GM23338 (cell line): ENCODE data around the gene TMUB1. TPM values are rescaled to one million over a fixed set of nuclear protein-coding genes. Genes with fewer than 3 reads are reported as not detected.
A peak's percentile ranks its signal among the peaks of the same experiment; 100 is the strongest.

Experiments used
- ATAC-seq: fragments of 200-7000 bp; cut with Tn5 transposase; 3 replicates; pipeline ENCODE4 v1.9.1; 2020
- DNase-seq: peaks from one replicate; pipeline ENCODE4 v3.0.0-alpha.2; 2015; ENCODE audit warnings: low spot score
- H2AFZ ChIP-seq: fragments of 200-600 bp; sonication (generic); 2 replicates; pipeline ENCODE4 v1.8.0; 2016; ENCODE audit warnings: antibody characterized with exemption, mild to moderate bottlenecking, moderate library complexity
- H3F3A ChIP-seq: fragments of 200-600 bp; sonication (generic); replicated peaks from 2 replicates; pipeline ENCODE4 v1.8.0; 2017; ENCODE audit warnings: antibody characterized with exemption, mixed run types, low read depth
- H3K27ac ChIP-seq: fragments of 200-600 bp; sonication (generic); 2 replicates; pipeline ENCODE4 v1.6.1; 2016; ENCODE audit warnings: low read depth
- H3K27me3 ChIP-seq: fragments of 200-600 bp; sonication (generic); 2 replicates; pipeline ENCODE4 v1.8.0; 2016; ENCODE audit warnings: mild to moderate bottlenecking, mixed run types, moderate library complexity; ENCODE audit not compliant: insufficient read depth
- H3K36me3 ChIP-seq: fragments of 200-600 bp; sonication (generic); 2 replicates; pipeline ENCODE4 v1.8.0; 2016; ENCODE audit warnings: mild to moderate bottlenecking; ENCODE audit not compliant: insufficient read depth
- H3K4me1 ChIP-seq: fragments of 200-600 bp; sonication (generic); 2 replicates; pipeline ENCODE4 v1.8.0; 2016; ENCODE audit warnings: mild to moderate bottlenecking, moderate library complexity; ENCODE audit not compliant: insufficient read depth
- H3K4me2 ChIP-seq: fragments of 200-600 bp; sonication (generic); 2 replicates; pipeline ENCODE4 v1.7.1; 2017; ENCODE audit warnings: mixed run types
- H3K4me3 ChIP-seq: fragments of 200-600 bp; sonication (generic); 2 replicates; pipeline ENCODE4 v1.6.1; 2016; ENCODE audit warnings: mixed run types
- H3K79me2 ChIP-seq: fragments of 200-600 bp; sonication (generic); replicated peaks from 2 replicates; pipeline ENCODE4 v1.8.0; 2017; ENCODE audit warnings: mild to moderate bottlenecking; ENCODE audit not compliant: insufficient read depth
- H3K9me2 ChIP-seq: fragments of 200-600 bp; sonication (generic); 2 replicates; pipeline ENCODE4 v1.8.0; 2017; ENCODE audit not compliant: insufficient read depth
- H4K20me1 ChIP-seq: fragments of 200-600 bp; sonication (generic); replicated peaks from 2 replicates; pipeline ENCODE4 v1.8.0; 2017; ENCODE audit warnings: mild to moderate bottlenecking; ENCODE audit not compliant: insufficient read depth
- H3K27ac Mint-ChIP-seq: 2 replicates; pipeline ENCODE4 v1.8.0; 2020; ENCODE audit warnings: inconsistent platforms, mild to moderate bottlenecking, moderate library complexity, mixed read lengths
- H3K27me3 Mint-ChIP-seq: 3 replicates; pipeline ENCODE4 v1.8.0; 2022; ENCODE audit warnings: low read depth, mild to moderate bottlenecking, moderate library complexity, mixed read lengths, inconsistent platforms; ENCODE audit not compliant: insufficient read depth, poor library complexity
- H3K36me3 Mint-ChIP-seq: 3 replicates; pipeline ENCODE4 v1.8.0; 2021; ENCODE audit warnings: low read depth, mild to moderate bottlenecking, inconsistent platforms, moderate library complexity, mixed read lengths
- H3K4me1 Mint-ChIP-seq: 3 replicates; pipeline ENCODE4 v1.8.0; 2020; ENCODE audit warnings: mild to moderate bottlenecking, inconsistent platforms, mixed read lengths
- H3K4me3 Mint-ChIP-seq: 3 replicates; pipeline ENCODE4 v1.8.0; 2021; ENCODE audit warnings: moderate library complexity, mild to moderate bottlenecking, inconsistent platforms, mixed read lengths
- H3K9me3 Mint-ChIP-seq: 3 replicates; pipeline ENCODE4 v1.8.0; 2020; ENCODE audit warnings: moderate library complexity, mild to moderate bottlenecking, inconsistent platforms, mixed read lengths
- CREB1 ChIP-seq: fragments of 250-450 bp; sonication (Bioruptor Pico); IDR thresholded peaks from 2 replicates; pipeline ENCODE4 v1.5.0; 2020; ENCODE audit warnings: low read depth, mild to moderate bottlenecking, moderate library complexity
- ETS1 ChIP-seq: IDR thresholded peaks from 2 replicates; pipeline ENCODE4 v1.6.1; 2016; ENCODE audit warnings: antibody characterized with exemption
- EZH2 ChIP-seq: fragments of 200-600 bp; sonication (generic); IDR thresholded peaks from one replicate; pipeline ENCODE4 v1.8.0; 2017; ENCODE audit warnings: antibody characterized with exemption, mild to moderate bottlenecking, low read depth; ENCODE audit not compliant: unreplicated experiment
- EZH2phosphoT487 ChIP-seq: fragments of 200-600 bp; sonication (generic); IDR thresholded peaks from one replicate; pipeline ENCODE4 v1.8.1; 2018; ENCODE audit warnings: antibody characterized with exemption; ENCODE audit not compliant: unreplicated experiment
- JUNB ChIP-seq: IDR thresholded peaks from one replicate; pipeline ENCODE4 v1.6.1; 2016; ENCODE audit warnings: antibody characterized with exemption; ENCODE audit not compliant: unreplicated experiment
- NANOG ChIP-seq: IDR thresholded peaks from 2 replicates; pipeline ENCODE4 v1.6.1; 2016; ENCODE audit warnings: antibody characterized with exemption, borderline replicate concordance
- POLR2AphosphoS5 ChIP-seq: IDR thresholded peaks from 2 replicates; pipeline ENCODE4 v1.6.1; 2016; ENCODE audit warnings: antibody characterized with exemption, low read depth
- STAT1 ChIP-seq: IDR thresholded peaks from one replicate; pipeline ENCODE4 v1.6.1; 2016; ENCODE audit warnings: antibody characterized with exemption; ENCODE audit not compliant: unreplicated experiment
- ZNF114 ChIP-seq: fragments of 250-450 bp; sonication (Bioruptor Pico); IDR thresholded peaks from 2 replicates; pipeline ENCODE4 v1.5.0; 2020; ENCODE audit warnings: mild to moderate bottlenecking, moderate library complexity
- ZNF331 ChIP-seq: fragments of 250-450 bp; sonication (Bioruptor Pico); IDR thresholded peaks from 2 replicates; pipeline ENCODE4 v1.5.0; 2020; ENCODE audit warnings: low read depth, mild to moderate bottlenecking, moderate library complexity
- ZNF462 ChIP-seq: fragments of 250-450 bp; sonication (Bioruptor Pico); IDR thresholded peaks from 2 replicates; pipeline ENCODE4 v1.5.0; 2020; ENCODE audit warnings: mild to moderate bottlenecking, moderate library complexity
- polyA plus RNA-seq: library from polyadenylated mRNA; unstranded; fragments of >200 nt; fragmentation: Nextera tagmentation; extraction: Ambion mirVana; gene quantifications from 2 replicates; pipeline ENCODE4 v1.2.1, GENCODE V29; 2016
- total RNA-seq: library from RNA; depleted of rRNA; stranded (reverse); fragments of >200 nt; shearing (Covaris generic); gene quantifications from 2 replicates; pipeline ENCODE4 v1.2.3, GENCODE V29; 2014
- TF ChIP-seq, protein P1 (sequence below): IDR thresholded peaks from one replicate; pipeline ENCODE4 v1.6.1; 2018; ENCODE audit warnings: antibody characterized with exemption; ENCODE audit not compliant: unreplicated experiment
- TF ChIP-seq, protein P2 (sequence below), 2 experiments: fragments of 200-600 bp in 1 of 2; sonication (generic) in 1 of 2; conservative IDR thresholded peaks; 2 replicates each; pipeline versions ENCODE4 v1.5.1 to v1.6.1; 2016 to 2017; ENCODE audit warnings: antibody characterized with exemption in 2 of 2, low read depth in 2 of 2, mild to moderate bottlenecking in 2 of 2, moderate library complexity in 1 of 2

The TMUB1 gene
- total and polyA plus RNA-seq, 2 experiments from 2014 or later: 47.6 to 61.1 TPM

DNA sequence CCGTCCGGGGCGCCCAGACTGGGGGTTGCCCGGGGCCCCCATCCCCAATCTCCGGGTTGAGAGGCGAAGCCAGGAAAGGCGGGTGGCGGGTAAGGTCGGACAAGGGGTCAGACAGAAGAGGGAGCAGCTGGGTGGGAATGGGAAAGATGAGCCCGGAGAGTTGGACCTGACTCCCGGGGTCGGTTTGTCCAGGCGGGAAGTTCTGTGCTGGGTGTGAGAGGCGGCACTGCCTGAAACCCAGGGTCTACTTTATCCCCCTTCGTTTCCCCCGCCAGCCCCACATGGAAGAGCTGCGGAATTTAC is 23.2 kb downstream of the TMUB1 start:
- Histone ChIP-seq H3F3A (peaks cover 14% of the 10 kb centered on the region), H3K27ac (no peak overlapping the region), H3K79me2 (peaks cover 11% of the 10 kb centered on the region), H3K27me3 (peaks cover 36% of the 10 kb centered on the region), H3K36me3 (peaks cover 8% of the 10 kb centered on the region), H2AFZ (peak overlapping the region; percentile 52; the same call in 1 of the 2 replicates), H3K4me3 (peak overlapping the region; percentile 99), H3K4me1 (peaks cover 36% of the 10 kb centered on the region), H4K20me1 (no peaks in the 10 kb centered on the region; the same call in 1 of the 2 replicates), H3K9me2 (no peaks in the 10 kb centered on the region), H3K4me2 (peak overlapping the region; percentile 95)
- H3K27ac Mint-ChIP-seq: no peak overlapping the region
- no peaks in the 10 kb centered on the region for H3K9me3 Mint-ChIP-seq
- ATAC-seq (no peak), DNase-seq (peak; percentile 65)
- peaks cover 9% of the 10 kb centered on the region for H3K36me3 Mint-ChIP-seq
- H3K4me1 Mint-ChIP-seq: peaks cover 47% of the 10 kb centered on the region
- peaks cover 44% of the 10 kb centered on the region for H3K27me3 Mint-ChIP-seq
- H3K4me3 Mint-ChIP-seq: peak overlapping the region; percentile 86
- no peak for TF ChIP-seq EZH2
- no peak for TF ChIP-seq NANOG
- TF ChIP-seq JUNB: no peak
- no peak for TF ChIP-seq ZNF462 (CRISPR knock-in tag)
- no peak for TF ChIP-seq STAT1
- TF ChIP-seq EZH2phosphoT487: no peak
- TF ChIP-seq POLR2AphosphoS5: no peak
- TF ChIP-seq, protein P1, sequence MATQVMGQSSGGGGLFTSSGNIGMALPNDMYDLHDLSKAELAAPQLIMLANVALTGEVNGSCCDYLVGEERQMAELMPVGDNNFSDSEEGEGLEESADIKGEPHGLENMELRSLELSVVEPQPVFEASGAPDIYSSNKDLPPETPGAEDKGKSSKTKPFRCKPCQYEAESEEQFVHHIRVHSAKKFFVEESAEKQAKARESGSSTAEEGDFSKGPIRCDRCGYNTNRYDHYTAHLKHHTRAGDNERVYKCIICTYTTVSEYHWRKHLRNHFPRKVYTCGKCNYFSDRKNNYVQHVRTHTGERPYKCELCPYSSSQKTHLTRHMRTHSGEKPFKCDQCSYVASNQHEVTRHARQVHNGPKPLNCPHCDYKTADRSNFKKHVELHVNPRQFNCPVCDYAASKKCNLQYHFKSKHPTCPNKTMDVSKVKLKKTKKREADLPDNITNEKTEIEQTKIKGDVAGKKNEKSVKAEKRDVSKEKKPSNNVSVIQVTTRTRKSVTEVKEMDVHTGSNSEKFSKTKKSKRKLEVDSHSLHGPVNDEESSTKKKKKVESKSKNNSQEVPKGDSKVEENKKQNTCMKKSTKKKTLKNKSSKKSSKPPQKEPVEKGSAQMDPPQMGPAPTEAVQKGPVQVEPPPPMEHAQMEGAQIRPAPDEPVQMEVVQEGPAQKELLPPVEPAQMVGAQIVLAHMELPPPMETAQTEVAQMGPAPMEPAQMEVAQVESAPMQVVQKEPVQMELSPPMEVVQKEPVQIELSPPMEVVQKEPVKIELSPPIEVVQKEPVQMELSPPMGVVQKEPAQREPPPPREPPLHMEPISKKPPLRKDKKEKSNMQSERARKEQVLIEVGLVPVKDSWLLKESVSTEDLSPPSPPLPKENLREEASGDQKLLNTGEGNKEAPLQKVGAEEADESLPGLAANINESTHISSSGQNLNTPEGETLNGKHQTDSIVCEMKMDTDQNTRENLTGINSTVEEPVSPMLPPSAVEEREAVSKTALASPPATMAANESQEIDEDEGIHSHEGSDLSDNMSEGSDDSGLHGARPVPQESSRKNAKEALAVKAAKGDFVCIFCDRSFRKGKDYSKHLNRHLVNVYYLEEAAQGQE: no peak
- TF ChIP-seq ZNF114 (CRISPR knock-in tag): no peak
- TF ChIP-seq ZNF331 (CRISPR knock-in tag): no peak
- TF ChIP-seq, protein P2, sequence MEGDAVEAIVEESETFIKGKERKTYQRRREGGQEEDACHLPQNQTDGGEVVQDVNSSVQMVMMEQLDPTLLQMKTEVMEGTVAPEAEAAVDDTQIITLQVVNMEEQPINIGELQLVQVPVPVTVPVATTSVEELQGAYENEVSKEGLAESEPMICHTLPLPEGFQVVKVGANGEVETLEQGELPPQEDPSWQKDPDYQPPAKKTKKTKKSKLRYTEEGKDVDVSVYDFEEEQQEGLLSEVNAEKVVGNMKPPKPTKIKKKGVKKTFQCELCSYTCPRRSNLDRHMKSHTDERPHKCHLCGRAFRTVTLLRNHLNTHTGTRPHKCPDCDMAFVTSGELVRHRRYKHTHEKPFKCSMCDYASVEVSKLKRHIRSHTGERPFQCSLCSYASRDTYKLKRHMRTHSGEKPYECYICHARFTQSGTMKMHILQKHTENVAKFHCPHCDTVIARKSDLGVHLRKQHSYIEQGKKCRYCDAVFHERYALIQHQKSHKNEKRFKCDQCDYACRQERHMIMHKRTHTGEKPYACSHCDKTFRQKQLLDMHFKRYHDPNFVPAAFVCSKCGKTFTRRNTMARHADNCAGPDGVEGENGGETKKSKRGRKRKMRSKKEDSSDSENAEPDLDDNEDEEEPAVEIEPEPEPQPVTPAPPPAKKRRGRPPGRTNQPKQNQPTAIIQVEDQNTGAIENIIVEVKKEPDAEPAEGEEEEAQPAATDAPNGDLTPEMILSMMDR (conservative IDR thresholded peaks at IDR 0.05; ENCODE audit: low read depth in 2 of 2): no peak
- TF ChIP-seq CREB1 (CRISPR knock-in tag): no peak
- TF ChIP-seq ETS1: no peak
